K562 (cell line): ENCODE results near the gene CLCN1. TPM values are rescaled to one million over a fixed set of nuclear protein-coding genes. Genes with fewer than 3 reads are reported as not detected.

ENCODE experiments used
- ATAC-seq: fragments of 200-7000 bp; cut with Tn5 transposase; 3 replicates; pipeline ENCODE4 v1.9.1; 2020; ENCODE audit warnings: moderate library complexity
- BruUV-seq: library from RNA; stranded (reverse); fragments of 400-500 nt; replicated peaks from 2 replicates; lab custom pipeline; 2021; lab: Mats Ljungman, UMichigan
- CTCF ChIA-PET: fragments of 300-600 bp; formaldehyde crosslinking; extraction: SDS; loops from one replicate; lab custom pipeline; 2021; ENCODE audit warnings: low intra/inter-chr PET ratio; lab: Yijun Ruan, JAX
- POLR2A ChIA-PET: fragments of 300-600, 350-650 bp; sonication (Branson Sonifier 250); formaldehyde crosslinking; extraction: SDS; loops from one replicate; lab custom pipeline; 2021; ENCODE audit warnings: antibody characterized with exemption, inconsistent platforms; lab: Yijun Ruan, JAX
- DNase-seq, 4 experiments: peaks; one replicate each; pipeline versions ENCODE4 v3.0.0 to v3.0.0-alpha.2; 2011 to 2018; ENCODE audit warnings: low spot score in 3 of 4, mixed read lengths in 3 of 4; ENCODE audit errors: extremely low read depth in 1 of 4
- FAIRE-seq: peaks from 2 replicates; lab custom pipeline; 2011; peaks lifted over from hg19 to GRCh38; lab: Jason Lieb, UNC
- H2AFZ ChIP-seq: 2 replicates; pipeline ENCODE4 v1.6.0; 2011; ENCODE audit warnings: low read depth, low read length, control low read depth, inconsistent platforms
- H3K27ac ChIP-seq: fragments of 200-600 bp; 3 replicates; pipeline ENCODE4 v1.8.0; 2011; ENCODE audit warnings: low read depth, mild to moderate bottlenecking, control low read depth, inconsistent platforms, low read length, moderate library complexity, mixed read lengths; ENCODE audit errors: extremely low read depth
- H3K27me3 ChIP-seq, 2 experiments: fragments of 300-600 bp in 1 of 2; 2 replicates in 1 of 2; 3 replicates in 1 of 2; pipeline versions ENCODE4 v1.6.0 to v1.8.0; 2011; ENCODE audit warnings: inconsistent platforms in 2 of 2, low read length in 2 of 2, mild to moderate bottlenecking in 1 of 2, mixed read lengths in 1 of 2, moderate library complexity in 1 of 2; ENCODE audit not compliant: control insufficient read depth in 2 of 2, insufficient read depth in 2 of 2
- H3K36me3 ChIP-seq: fragments of 300-600 bp; 3 replicates; pipeline ENCODE4 v1.8.0; 2011; ENCODE audit warnings: mild to moderate bottlenecking, low read length, inconsistent platforms; ENCODE audit not compliant: control insufficient read depth, insufficient read depth
- H3K4me1 ChIP-seq, 2 experiments: fragments of 200-600 bp in 1 of 2; replicated peaks in 1 of 2; 2 replicates in 1 of 2; 3 replicates in 1 of 2; pipeline versions ENCODE4 v1.5.1 to v1.8.0; 2011; ENCODE audit warnings: inconsistent platforms in 2 of 2, low read length in 2 of 2, mild to moderate bottlenecking in 1 of 2, mixed read lengths in 1 of 2, moderate library complexity in 1 of 2; ENCODE audit not compliant: control insufficient read depth in 2 of 2, insufficient read depth in 2 of 2
- H3K4me2 ChIP-seq: 2 replicates; pipeline ENCODE4 v1.6.1; 2011; ENCODE audit warnings: low read length, control low read depth, inconsistent platforms, mixed read lengths; ENCODE audit not compliant: insufficient read depth
- H3K4me3 ChIP-seq: fragments of 200-600 bp; sonication (generic), shearing (Covaris generic); 2 replicates; pipeline ENCODE4 v1.5.1; 2016; ENCODE audit warnings: control low read depth, inconsistent platforms
- H3K79me2 ChIP-seq: fragments of 200-600 bp; 3 replicates; pipeline ENCODE4 v1.8.0; 2011; ENCODE audit warnings: low read length, inconsistent platforms; ENCODE audit not compliant: control insufficient read depth, insufficient read depth
- H3K9ac ChIP-seq, 2 experiments: 2 replicates each; pipeline versions ENCODE4 v1.6.0 to v1.6.1; 2011; ENCODE audit warnings: low read depth in 2 of 2, low read length in 2 of 2, control low read depth in 1 of 2, inconsistent platforms in 1 of 2, mild to moderate bottlenecking in 1 of 2, mixed read lengths in 1 of 2; ENCODE audit not compliant: insufficient read depth in 1 of 2
- H3K9me1 ChIP-seq: one replicate; pipeline ENCODE4 v1.6.0; 2011; ENCODE audit warnings: inconsistent platforms, mild to moderate bottlenecking, low read length, moderate library complexity; ENCODE audit not compliant: control insufficient read depth, insufficient read depth
- H3K9me3 ChIP-seq: replicated peaks from 2 replicates; pipeline ENCODE4 v1.5.1; 2011; ENCODE audit warnings: low read depth, low read length, inconsistent platforms; ENCODE audit not compliant: control insufficient read depth, insufficient read depth
- H4K20me1 ChIP-seq: replicated peaks from 2 replicates; pipeline ENCODE4 v1.6.1; 2011; ENCODE audit warnings: low read length, inconsistent platforms, mixed read lengths; ENCODE audit not compliant: control insufficient read depth, insufficient read depth
- CC2D1A ChIP-seq: fragments of 450-650 bp; IDR thresholded peaks from 2 replicates; pipeline ENCODE4 v1.6.1; 2017; ENCODE audit warnings: mild to moderate bottlenecking
- CREB5 ChIP-seq: fragments of 250-450 bp; sonication (Bioruptor Pico); IDR thresholded peaks from 2 replicates; pipeline ENCODE4 v1.5.0; 2020; ENCODE audit warnings: mild to moderate bottlenecking
- FOXP4 ChIP-seq: sonication (generic); formaldehyde crosslinking; IDR thresholded peaks from 2 replicates; pipeline ENCODE4 v1.8.0; 2022; ENCODE audit warnings: mild to moderate bottlenecking, missing genetic modification reagents, borderline replicate concordance
- HMG20A ChIP-seq: fragments of 450-650 bp; formaldehyde crosslinking; conservative IDR thresholded peaks from 2 replicates; pipeline ENCODE4 v1.4.0; 2020; ENCODE audit warnings: mild to moderate bottlenecking, mixed read lengths
- HSF4 ChIP-seq: fragments of 250-450 bp; sonication (Bioruptor Pico); IDR thresholded peaks from 2 replicates; pipeline ENCODE4 v2.1.2; 2022; ENCODE audit warnings: mild to moderate bottlenecking, moderate library complexity, borderline replicate concordance
- IFI16 ChIP-seq: fragments of 250-450 bp; sonication (Bioruptor Pico); IDR thresholded peaks from 2 replicates; pipeline ENCODE4 v2.1.2; 2022; ENCODE audit warnings: mild to moderate bottlenecking, inconsistent platforms
- NR2C2 ChIP-seq, 2 experiments: fragments of 200-800 bp in 1 of 2; sonication (Bioruptor generic) in 1 of 2; sonication (generic) in 1 of 2; formaldehyde crosslinking in 1 of 2; IDR thresholded peaks; 2 replicates each; pipeline versions ENCODE4 v1.6.1 to v1.8.0; 2016 to 2022; ENCODE audit warnings: mild to moderate bottlenecking in 1 of 2, missing compliant biosample characterization in 1 of 2, missing genetic modification characterization in 1 of 2, missing genetic modification reagents in 1 of 2
- SMARCA5 ChIP-seq: fragments of 450-650 bp; IDR thresholded peaks from 2 replicates; pipeline ENCODE4 v1.6.1; 2016
- SP1 ChIP-seq: sonication (generic); formaldehyde crosslinking; IDR thresholded peaks from 2 replicates; pipeline ENCODE4 v1.8.1; 2022; ENCODE audit warnings: mild to moderate bottlenecking, missing genetic modification reagents
- STAG1 ChIP-seq: sonication (generic); formaldehyde crosslinking; IDR thresholded peaks from 2 replicates; pipeline ENCODE4 v1.5.0; 2020; ENCODE audit warnings: missing genetic modification reagents, borderline replicate concordance
- TBP ChIP-seq: optimal IDR thresholded peaks from 2 replicates; pipeline ENCODE3; 2011; ENCODE audit warnings: low read depth, low read length, improper control_type of control experiment
- TGIF2 ChIP-seq: sonication (generic); formaldehyde crosslinking; IDR thresholded peaks from 2 replicates; pipeline ENCODE4 v1.8.1; 2022; ENCODE audit warnings: mild to moderate bottlenecking, missing genetic modification reagents, moderate library complexity
- WHSC1 ChIP-seq: IDR thresholded peaks from one replicate; pipeline ENCODE4 v1.6.1; 2012; ENCODE audit warnings: low read length, control low read depth, inconsistent platforms
- ZFX ChIP-seq: sonication (generic); formaldehyde crosslinking; IDR thresholded peaks from 2 replicates; pipeline ENCODE4 v1.8.0; 2022; ENCODE audit warnings: mild to moderate bottlenecking, missing genetic modification reagents, moderate library complexity
- ZNF134 ChIP-seq: fragments of 250-450 bp; sonication (Bioruptor Pico); conservative IDR thresholded peaks from 2 replicates; pipeline ENCODE4 v1.4.0; 2020
- ZNF263 ChIP-seq: sonication (generic); formaldehyde crosslinking; IDR thresholded peaks from 2 replicates; pipeline ENCODE4 v1.8.0; 2022; ENCODE audit warnings: mild to moderate bottlenecking, missing genetic modification reagents, borderline replicate concordance
- ZNF449 ChIP-seq: fragments of 250-450 bp; sonication (Bioruptor Pico); IDR thresholded peaks from 2 replicates; pipeline ENCODE4 v1.8.0; 2022; ENCODE audit warnings: moderate library complexity, mild to moderate bottlenecking, inconsistent platforms
- ZNF584 ChIP-seq: fragments of 200-800 bp; sonication (Bioruptor generic); IDR thresholded peaks from 2 replicates; pipeline ENCODE4 v1.6.1; 2016; ENCODE audit warnings: low read depth, mild to moderate bottlenecking, missing genetic modification characterization, missing compliant biosample characterization
- WGBS: fragments of 100-300 bp; shearing (Covaris generic); methylation state at CpG from one replicate; pipeline ENCODE4 v1.1.6; 2016; ENCODE audit warnings: low coverage, mixed read lengths; ENCODE audit not compliant: insufficient coverage; ENCODE audit errors: missing lambda C conversion rate; 5-methylcytosine and 5-hydroxymethylcytosine counted together
- in situ Hi-C: fragments of 300-500 bp; cut with MboI; formaldehyde crosslinking; loops from 4 replicates; pipeline ENCODE4 v1.15.0; 2018; ENCODE audit warnings: inconsistent platforms, mixed read lengths
- intact Hi-C: fragments of 100-400 bp; cut with micrococcal nuclease; formaldehyde crosslinking; loops from 2 replicates; pipeline ENCODE4 v1.14.2; 2022
- polyA plus RNA-seq, 8 experiments: library from polyadenylated mRNA; depleted of rRNA in 4 of 8; stranded (reverse) in 5 of 8; unstranded in 3 of 8; fragments of >200 nt; fragmentation: Nextera tagmentation in 2 of 8; fragmentation: Illumina TruSeq in 1 of 8; extraction: Ambion mirVana in 2 of 8; extraction: Trizol in 1 of 8; gene quantifications; 2 replicates each; pipeline versions ENCODE4 v1.2.1 to v1.2.3, GENCODE V29; 2011 to 2014; ENCODE audit warnings: inconsistent platforms in 1 of 8, missing spikeins in 1 of 8
- total RNA-seq, 7 experiments: library from RNA; depleted of rRNA in 6 of 7; stranded (reverse); fragments of >200 nt in 6 of 7; fragmentation: Illumina TruSeq in 2 of 7; extraction: Trizol in 2 of 7; gene quantifications; 2 replicates each; pipeline versions ENCODE4 v1.2.1 to v1.2.3, GENCODE V29; 2011 to 2021; ENCODE audit warnings: low replicate concordance in 1 of 7

The CLCN1 gene
- total and polyA plus RNA-seq, 9 of the 15 experiments (the other 6 are each of a cell fraction or from before 2014, with no cell fraction given): 0.01 to 0.11 (median 0.04) TPM; not detected in 4

- Histone ChIP-seq H3K4me1 (no peaks in the 10 kb centered on the region), H3K79me2 (no peaks in the 10 kb centered on the region), H3K4me3 (no peak overlapping the region), H3K27ac (no peak overlapping the region), H4K20me1 (peaks cover 12% of the 10 kb centered on the region; the same call in 1 of the 2 replicates), H3K36me3 (peaks cover 78% of the 10 kb centered on the region), H3K9ac (no peak overlapping the region), H3K27me3 (no peaks in the 10 kb centered on the region), H3K4me2 (no peak overlapping the region), H2AFZ (no peak overlapping the region), H3K9me3 (no peaks in the 10 kb centered on the region), H3K9me1 (no peaks in the 10 kb centered on the region)
- WGBS: 42% methylated on average over 10 of the region's 10 CpGs
- CTCF ChIA-PET: interaction anchor here (0.7 to 4.1 kb wide), 2 partner anchors 65 to 717 kb away, joined by 4 to 39 read pairs; no protein-coding TSS in a partner anchor
- peak; percentile 86 for FAIRE-seq
- DNase-seq: peak; percentile 76 to 88 (median 78)
- in situ Hi-C loops: loop anchor here (10.0 kb wide), 2 partner anchors 61 to 291 kb away; no protein-coding TSS in a partner anchor
- ATAC-seq: peak; percentile 97
- TSS peak; percentile 4 for BruUV-seq
- intact Hi-C loops: loop anchor here (1.0 to 2.0 kb wide), 3 partner anchors 37 to 297 kb away; no protein-coding TSS in a partner anchor
- POLR2A ChIA-PET: interaction anchor here (0.8 to 1.7 kb wide), 3 partner anchors 13 to 65 kb away, joined by 4 to 7 read pairs (median 4); no protein-coding TSS in a partner anchor
- peak; percentile 64; the same call in 1 of the 2 replicates for TF ChIP-seq CC2D1A
- no peak for TF ChIP-seq FOXP4
- TF ChIP-seq SMARCA5: peak; percentile 66; the same call in 1 of the 2 replicates
- no peak for TF ChIP-seq IFI16 (CRISPR knock-in tag)
- TF ChIP-seq STAG1 (CRISPR knock-in tag): peak; percentile 64; the same call in 1 of the 2 replicates
- TF ChIP-seq NR2C2 (CRISPR knock-in tag; IDR thresholded peaks at IDR 0.05): no peak
- TF ChIP-seq NR2C2 (tag; IDR thresholded peaks at IDR 0.05): no peak
- TF ChIP-seq HMG20A (CRISPR knock-in tag): no peak
- no peak for TF ChIP-seq ZFX
- TF ChIP-seq ZNF449 (CRISPR knock-in tag): no peak
- no peak for TF ChIP-seq HSF4 (CRISPR knock-in tag)
- no peak for TF ChIP-seq TGIF2
- no peak for TF ChIP-seq SP1 (CRISPR knock-in tag)
- no peak for TF ChIP-seq CREB5 (CRISPR knock-in tag)
- no peak for TF ChIP-seq TBP
- TF ChIP-seq ZNF263: no peak
- no peak for TF ChIP-seq ZNF584 (CRISPR knock-in tag)
- TF ChIP-seq WHSC1: no peak
- no peak for TF ChIP-seq ZNF134
Observed at GRCh38 chr7:143305423-143306070, 10.4 kb upstream of the CLCN1 start.
